ENCODE results near the gene PPP4R1. TPM values are rescaled to one million over a fixed set of nuclear protein-coding genes. Genes with fewer than 3 reads are reported as not detected.
"Not testable (repeated sequence)": the region's sequence is repeated elsewhere in the genome, so short reads cannot be mapped to it uniquely, and the experiment has no call there.

Gene PPP4R1
- polyA plus RNA-seq, 3 donors from 2014 or later = 12.0 to 17.0 (median 14.3) TPM

DNA sequence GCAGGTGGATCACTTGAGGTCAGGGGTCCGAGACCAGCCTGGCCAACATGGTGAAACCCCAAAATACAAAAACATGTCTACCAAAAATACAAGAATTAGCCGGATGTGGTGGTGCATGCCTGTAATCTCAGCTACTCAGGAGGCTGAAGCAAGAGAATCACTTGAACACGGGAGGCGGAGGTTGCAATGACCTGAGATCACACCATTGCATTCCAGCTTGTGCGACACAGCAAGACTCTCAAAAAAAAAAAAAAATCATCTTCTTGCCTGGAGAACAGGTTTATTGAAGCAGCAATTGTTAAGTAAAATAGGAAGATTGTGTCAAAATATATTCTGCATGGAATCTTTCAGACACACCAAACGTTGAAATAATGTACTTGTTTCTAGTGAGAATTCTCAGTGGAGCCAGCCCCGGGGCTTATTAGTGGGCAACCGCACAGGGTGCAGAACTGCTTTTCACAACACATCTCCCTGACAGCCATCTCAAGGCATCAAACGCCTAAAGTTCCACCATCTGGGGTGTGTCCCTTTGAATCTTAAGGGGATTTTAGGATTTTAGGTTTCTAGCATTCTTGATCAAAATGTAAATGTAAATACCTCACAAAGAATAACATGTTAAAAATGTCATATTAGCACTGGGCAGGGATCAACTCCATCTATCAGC, 28.6 kb upstream of the PPP4R1 start:
- no peaks in the 10 kb centered on the region for H3K36me3 Mint-ChIP-seq
- H3K27ac Mint-ChIP-seq = no peak overlapping the region
- H3K4me1 Mint-ChIP-seq = no peaks in the 10 kb centered on the region
- H3K27me3 Mint-ChIP-seq (ENCODE audit: low read depth in 3 of 3) = peaks cover 0 to 4% (median 2%) of the 10 kb centered on the region in 3 donors
- no peaks in the 10 kb centered on the region for H3K9me3 Mint-ChIP-seq
- H3K4me3 Mint-ChIP-seq = no peak overlapping the region
- DNase-seq = no peak

GRCh38 chr18:9641081-9641480, 26.7 kb upstream of the PPP4R1 start:
- not testable (repeated sequence) for DNase-seq; H3K36me3 Mint-ChIP-seq; H3K27me3 Mint-ChIP-seq (ENCODE audit: low read depth in 3 of 3); H3K9me3 Mint-ChIP-seq; H3K4me1 Mint-ChIP-seq; H3K4me3 Mint-ChIP-seq
- peak overlapping the region in 1 of 6 donors; percentile 47 for H3K27ac Mint-ChIP-seq

DNA sequence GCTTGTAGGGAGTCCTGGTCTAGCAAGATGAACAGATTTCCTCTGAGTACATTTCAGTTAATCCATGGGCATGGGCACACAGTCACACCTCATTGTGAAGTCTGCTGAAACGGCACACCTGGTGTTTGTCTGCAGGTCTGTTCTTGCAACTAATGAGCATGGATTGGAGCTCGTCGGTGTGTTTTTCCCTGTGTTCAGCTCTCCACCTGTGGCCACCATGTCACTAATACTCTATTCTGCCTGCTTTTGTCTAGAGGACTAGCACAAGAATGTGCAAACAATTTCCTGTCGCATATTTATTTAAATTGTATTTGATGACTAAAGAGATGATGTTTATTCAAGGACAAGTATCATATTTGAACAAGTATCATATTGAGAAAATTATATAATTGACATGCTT, 24.5 kb upstream of the PPP4R1 start:
- H3K4me1 Mint-ChIP-seq = no peaks in the 10 kb centered on the region
- H3K27me3 Mint-ChIP-seq (ENCODE audit: low read depth in 3 of 3) = peaks cover 0 to 7% (median 2%) of the 10 kb centered on the region in 3 donors
- H3K4me3 Mint-ChIP-seq = no peak overlapping the region
- H3K36me3 Mint-ChIP-seq = no peaks in the 10 kb centered on the region
- no peaks in the 10 kb centered on the region for H3K9me3 Mint-ChIP-seq
- DNase-seq = no peak
- no peak overlapping the region for H3K27ac Mint-ChIP-seq

- Mint-ChIP-seq H3K27ac (no peak overlapping the region), H3K4me3 (no peak overlapping the region), H3K4me1 (no peaks in the 10 kb centered on the region), H3K9me3 (no peaks in the 10 kb centered on the region), H3K27me3 (ENCODE audit: low read depth in 3 of 3) (peaks cover 0 to 5% (median 2%) of the 10 kb centered on the region in 3 donors), H3K36me3 (no peaks in the 10 kb centered on the region)
- DNase-seq = no peak
Observed at GRCh38 chr18:9637036-9637767, 22.8 kb upstream of the PPP4R1 start.

- H3K36me3 Mint-ChIP-seq = no peaks in the 10 kb centered on the region
Observed at GRCh38 chr18:9634856-9635255, 20.5 kb upstream of the PPP4R1 start.

GRCh38 chr18:9631814-9632496, 17.6 kb upstream of the PPP4R1 start:
- Mint-ChIP-seq H3K9me3 (no peaks in the 10 kb centered on the region), H3K27me3 (ENCODE audit: low read depth in 3 of 3) (peaks cover 0 to 10% (median 10%) of the 10 kb centered on the region in 3 donors), H3K36me3 (no peaks in the 10 kb centered on the region), H3K4me1 (no peaks in the 10 kb centered on the region), H3K27ac (no peak overlapping the region), H3K4me3 (no peak overlapping the region)
- DNase-seq = no peak

More at GRCh38 chr18:9634856-9635255, 20.5 kb upstream of the PPP4R1 start:
- peaks cover 0 to 10% (median 9%) of the 10 kb centered on the region in 3 donors for H3K27me3 Mint-ChIP-seq (ENCODE audit: low read depth in 3 of 3)
- no peaks in the 10 kb centered on the region for H3K9me3 Mint-ChIP-seq
- no peak overlapping the region for H3K27ac Mint-ChIP-seq
- H3K4me3 Mint-ChIP-seq = no peak overlapping the region
- no peaks in the 10 kb centered on the region for H3K4me1 Mint-ChIP-seq
- no peak for DNase-seq

- DNase-seq = no peak
- Mint-ChIP-seq H3K4me1 (no peaks in the 10 kb centered on the region), H3K36me3 (no peaks in the 10 kb centered on the region), H3K9me3 (no peaks in the 10 kb centered on the region), H3K27ac (no peak overlapping the region), H3K4me3 (no peak overlapping the region), H3K27me3 (ENCODE audit: low read depth in 3 of 3) (peaks cover 2 to 10% (median 7%) of the 10 kb centered on the region in 3 donors)
Observed at GRCh38 chr18:9630444-9630843, 16.1 kb upstream of the PPP4R1 start.

- Mint-ChIP-seq H3K27me3 (ENCODE audit: low read depth in 3 of 3) (peaks cover 2 to 10% (median 7%) of the 10 kb centered on the region in 3 donors), H3K4me1 (no peaks in the 10 kb centered on the region), H3K27ac (no peak overlapping the region), H3K4me3 (no peak overlapping the region), H3K36me3 (no peaks in the 10 kb centered on the region), H3K9me3 (no peaks in the 10 kb centered on the region)
- no peak for DNase-seq
Observed at GRCh38 chr18:9629709-9630108, 15.3 kb upstream of the PPP4R1 start.

GRCh38 chr18:9628984-9629383, 14.6 kb upstream of the PPP4R1 start:
- no peaks in the 10 kb centered on the region for H3K9me3 Mint-ChIP-seq
- no peaks in the 10 kb centered on the region for H3K4me1 Mint-ChIP-seq
- H3K4me3 Mint-ChIP-seq = no peak overlapping the region
- no peaks in the 10 kb centered on the region for H3K36me3 Mint-ChIP-seq
- H3K27ac Mint-ChIP-seq = no peak overlapping the region
- peaks cover 2 to 10% (median 7%) of the 10 kb centered on the region in 3 donors for H3K27me3 Mint-ChIP-seq (ENCODE audit: low read depth in 3 of 3)
- no peak for DNase-seq

DNA sequence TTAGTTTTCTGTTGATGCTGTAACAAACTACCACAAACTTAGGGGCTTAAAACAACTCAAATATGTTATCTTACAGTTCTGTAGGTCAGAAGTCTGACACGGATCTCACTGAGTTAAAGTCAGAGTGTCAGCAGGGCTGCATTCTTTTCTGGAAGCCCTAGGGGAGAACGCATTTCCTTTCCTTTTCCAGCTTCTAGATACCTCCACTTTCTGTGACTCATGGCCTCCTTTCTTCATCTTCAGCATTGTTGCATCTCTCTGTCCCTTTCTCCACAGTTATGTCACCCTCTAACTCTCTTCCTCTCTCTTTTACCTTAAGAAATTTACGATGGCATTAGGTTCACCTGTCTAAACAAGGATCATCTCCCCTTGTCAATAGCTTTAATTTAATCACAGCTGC, 13.3 kb upstream of the PPP4R1 start:
- Mint-ChIP-seq H3K9me3 (no peaks in the 10 kb centered on the region), H3K4me1 (no peaks in the 10 kb centered on the region), H3K27me3 (ENCODE audit: low read depth in 3 of 3) (peaks cover 2 to 10% (median 7%) of the 10 kb centered on the region in 3 donors), H3K4me3 (no peak overlapping the region), H3K27ac (no peak overlapping the region), H3K36me3 (no peaks in the 10 kb centered on the region)
- DNase-seq = no peak

- Mint-ChIP-seq H3K4me1 (peaks cover 19 to 23% of the 10 kb centered on the region in 2 donors), H3K27me3 (ENCODE audit: low read depth in 3 of 3) (peaks cover 2 to 5% (median 4%) of the 10 kb centered on the region in 3 donors), H3K27ac (peak overlapping the region in 1 of 6 donors; percentile 29), H3K36me3 (no peaks in the 10 kb centered on the region), H3K4me3 (peak overlapping the region in 1 of 5 donors; percentile 41), H3K9me3 (no peaks in the 10 kb centered on the region)
- DNase-seq = no peak
Observed at GRCh38 chr18:9619990-9620389, 5.6 kb upstream of the PPP4R1 start.

DNA sequence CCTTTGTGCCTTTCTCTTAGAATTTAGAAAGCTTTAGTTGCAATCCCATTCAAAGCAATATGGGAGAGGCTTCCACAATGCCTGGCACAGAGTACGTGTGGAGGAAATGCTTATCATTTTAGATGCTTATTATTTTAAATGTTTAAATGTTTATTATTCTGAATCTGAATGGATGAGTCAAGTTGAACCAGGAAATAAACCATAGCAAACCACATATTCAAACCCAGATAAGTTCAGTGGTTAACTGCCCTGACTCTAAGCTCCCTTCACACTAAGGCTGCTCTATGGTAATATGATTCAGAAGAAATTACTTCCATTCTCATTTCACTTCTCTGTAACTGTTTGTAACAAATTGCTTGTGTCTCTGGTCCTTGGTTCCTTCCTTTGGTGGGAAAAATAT, 5.2 kb upstream of the PPP4R1 start:
- DNase-seq = peak in 1 of 3 donors; percentile 9
- Mint-ChIP-seq H3K4me1 (peaks cover 19 to 23% of the 10 kb centered on the region in 2 donors), H3K4me3 (peak overlapping the region in 1 of 5 donors; percentile 41), H3K27me3 (ENCODE audit: low read depth in 3 of 3) (peaks cover 2 to 5% (median 4%) of the 10 kb centered on the region in 3 donors), H3K36me3 (no peaks in the 10 kb centered on the region), H3K27ac (peak overlapping the region in 1 of 6 donors; percentile 29), H3K9me3 (no peaks in the 10 kb centered on the region)

GRCh38 chr18:9619056-9619455, 4.7 kb upstream of the PPP4R1 start:
- no peak for DNase-seq
- H3K9me3 Mint-ChIP-seq = no peaks in the 10 kb centered on the region
- no peaks in the 10 kb centered on the region for H3K36me3 Mint-ChIP-seq
- peaks cover 19 to 23% of the 10 kb centered on the region in 2 donors for H3K4me1 Mint-ChIP-seq
- H3K27me3 Mint-ChIP-seq (ENCODE audit: low read depth in 3 of 3) = peaks cover 2 to 5% (median 4%) of the 10 kb centered on the region in 3 donors
- no peak overlapping the region for H3K27ac Mint-ChIP-seq
- H3K4me3 Mint-ChIP-seq = no peak overlapping the region

GRCh38 chr18:9617006-9617542, 2.7 kb upstream of the PPP4R1 start:
- H3K4me1 Mint-ChIP-seq = peaks cover 37 to 40% of the 10 kb centered on the region in 2 donors
- H3K4me3 Mint-ChIP-seq = peak overlapping the region in 1 of 5 donors; percentile 29
- H3K36me3 Mint-ChIP-seq = peaks cover 0 to under 1% (median under 1%) of the 10 kb centered on the region in 3 donors
- peak overlapping the region in 1 of 6 donors; percentile 31 for H3K27ac Mint-ChIP-seq
- H3K27me3 Mint-ChIP-seq (ENCODE audit: low read depth in 3 of 3) = peaks cover 3 to 12% (median 4%) of the 10 kb centered on the region in 3 donors
- H3K9me3 Mint-ChIP-seq = no peaks in the 10 kb centered on the region
- DNase-seq = no peak

Data from immature natural killer cell (primary cell).